HG03097 (cell line): Measurements from ENCODE around the gene DUSP2.

ENCODE experiments used
- ATAC-seq: cut with Tn5 transposase; IDR thresholded peaks from one replicate; pipeline ENCODE4 v1.9.1; 2021; ENCODE audit not compliant: unreplicated experiment, low FRiP score

DUSP2 gene

DNA sequence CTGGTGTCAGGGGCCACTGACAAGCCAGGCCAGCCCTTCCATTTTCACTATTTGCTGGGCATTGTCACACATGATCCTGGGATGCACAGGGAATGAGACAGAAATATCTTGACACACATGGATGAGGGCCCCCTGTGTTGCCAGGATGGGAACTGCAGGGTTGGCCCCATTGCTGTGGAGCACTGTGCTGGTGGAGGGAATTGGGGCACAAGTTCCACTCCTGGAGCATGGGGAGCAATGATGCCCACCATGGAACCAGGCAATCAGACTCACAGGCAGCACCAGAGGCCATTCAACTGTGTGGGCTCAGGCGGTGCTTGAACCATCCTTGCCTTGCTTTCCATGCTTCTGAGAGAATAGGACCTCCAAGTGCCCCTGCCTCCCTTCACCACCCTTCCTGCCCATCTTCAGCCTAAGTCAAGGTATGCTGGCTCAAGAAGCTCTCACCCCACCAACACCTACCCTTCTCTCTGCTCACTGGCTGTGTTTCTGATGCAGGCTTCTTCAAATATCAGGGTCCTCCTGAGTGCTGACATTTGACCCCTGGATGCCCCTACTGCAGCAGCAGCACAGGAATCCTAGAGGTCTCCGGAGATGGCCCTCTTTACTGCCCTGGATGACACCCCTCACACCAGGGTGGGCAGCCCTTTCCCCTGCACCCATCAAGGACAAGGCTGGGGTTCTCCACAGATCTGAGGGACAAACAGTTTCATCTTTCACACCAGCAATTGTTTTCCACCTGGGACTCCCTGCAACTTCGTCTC is 39.9 kb downstream of the DUSP2 start:
- ATAC-seq, result no peak

DNA sequence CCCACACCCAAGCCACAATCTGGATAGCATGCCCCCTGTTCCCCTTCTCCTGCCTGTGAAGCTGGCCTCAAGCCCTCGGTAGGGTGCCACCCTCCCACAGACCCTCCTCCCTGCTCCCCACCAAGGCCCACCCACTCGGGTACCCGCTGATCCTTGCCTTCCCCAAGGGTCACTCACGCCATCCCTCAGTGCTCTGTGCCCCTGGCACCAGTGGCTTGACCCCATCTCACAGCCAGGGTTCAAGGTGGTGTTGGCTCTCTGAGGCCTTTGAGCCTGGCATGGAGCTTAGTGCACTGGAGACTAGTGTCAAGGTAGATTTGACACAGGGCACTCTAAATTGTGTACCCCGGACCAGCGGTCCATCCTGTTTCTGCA is 40.8 kb downstream of the DUSP2 start:
- ATAC-seq, result no peak

GRCh38 chr2:96103761-96104486 is 41.3 kb downstream of the DUSP2 start:
- no peak for ATAC-seq

GRCh38 chr2:96103187-96103601 is 42.0 kb downstream of the DUSP2 start:
- no peak for ATAC-seq

DNA sequence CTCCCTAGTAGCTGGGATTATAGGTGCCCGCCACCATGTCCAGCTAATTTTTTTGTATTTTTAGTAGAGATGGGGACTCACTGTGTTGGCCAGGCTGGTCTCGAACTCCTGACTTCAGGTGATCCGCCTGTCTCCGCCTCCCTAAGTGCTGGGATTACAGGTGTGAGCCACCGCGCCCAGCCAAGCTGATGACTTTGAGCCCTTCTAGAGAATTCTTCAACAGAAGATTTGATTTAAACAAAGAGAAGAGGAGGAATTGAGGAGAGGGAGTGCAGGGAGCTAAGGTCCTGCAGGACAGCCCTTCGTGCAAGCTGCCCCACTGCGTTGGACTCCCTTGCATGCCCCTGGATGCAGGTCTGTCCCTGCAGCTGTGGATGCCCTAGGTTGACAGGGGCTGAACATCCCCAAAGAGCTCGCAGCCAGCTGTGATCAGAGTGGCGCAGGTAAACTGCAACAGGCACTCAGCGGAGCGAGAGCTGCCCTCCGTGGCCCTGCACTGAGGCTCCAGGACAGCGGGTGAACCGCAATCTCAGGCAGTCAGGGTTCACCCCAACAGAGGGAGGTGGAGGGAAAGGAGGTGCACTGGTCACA is 42.5 kb downstream of the DUSP2 start:
- ATAC-seq, result no peak

- ATAC-seq, result no peak
Observed at GRCh38 chr2:96100893-96101304, 44.3 kb downstream of the DUSP2 start.

DNA sequence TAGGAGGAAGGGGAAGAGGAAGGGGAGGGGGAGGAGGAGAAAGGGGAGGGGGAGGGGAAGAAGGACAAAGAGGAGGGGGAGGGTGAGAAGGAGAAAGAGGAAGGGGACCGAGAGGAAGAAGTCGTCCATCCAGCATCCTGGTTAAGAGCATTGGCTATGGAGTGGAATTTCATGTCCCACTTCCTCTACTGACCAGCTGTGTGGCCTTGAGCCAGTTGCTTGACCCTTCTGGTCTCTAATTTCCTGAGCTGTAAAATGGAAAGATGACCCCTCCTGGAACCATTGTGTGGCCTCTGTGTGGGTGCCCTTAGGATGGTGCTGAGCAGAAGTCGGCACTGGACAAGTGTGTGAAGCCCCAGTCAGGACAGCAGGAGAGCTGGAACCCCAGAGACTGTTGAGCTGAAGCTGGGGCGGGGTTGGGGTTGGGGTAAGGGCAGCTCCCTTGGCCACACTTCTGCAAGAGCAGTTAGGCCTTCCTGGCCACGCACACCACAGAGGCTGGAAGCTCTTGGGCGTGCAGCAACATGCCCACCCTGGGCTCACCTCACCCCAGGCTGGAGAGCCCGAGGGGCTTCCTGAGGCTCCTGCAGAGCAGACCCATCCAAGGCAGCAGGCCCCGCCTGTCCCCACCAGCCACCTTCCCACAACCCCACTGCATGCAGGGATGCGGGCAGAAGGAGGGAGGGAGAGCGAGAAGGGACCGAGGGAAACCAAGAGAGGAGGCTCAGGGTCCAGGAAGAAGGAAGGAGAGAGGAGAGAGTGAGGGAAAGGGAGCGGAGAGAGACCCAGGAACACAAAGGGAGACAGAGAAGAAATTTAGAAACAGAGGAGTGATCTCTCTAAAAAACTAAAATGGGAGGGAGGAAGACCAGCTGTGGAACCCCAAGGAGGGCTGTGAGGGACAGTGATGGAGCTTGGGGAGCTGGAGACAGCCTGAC is 45.1 kb downstream of the DUSP2 start:
- no peak for ATAC-seq

GRCh38 chr2:96098900-96099590 is 46.2 kb downstream of the DUSP2 start:
- ATAC-seq, result no peak

- ATAC-seq, result no peak
Observed at GRCh38 chr2:96097951-96098823, 47.1 kb downstream of the DUSP2 start.

DNA sequence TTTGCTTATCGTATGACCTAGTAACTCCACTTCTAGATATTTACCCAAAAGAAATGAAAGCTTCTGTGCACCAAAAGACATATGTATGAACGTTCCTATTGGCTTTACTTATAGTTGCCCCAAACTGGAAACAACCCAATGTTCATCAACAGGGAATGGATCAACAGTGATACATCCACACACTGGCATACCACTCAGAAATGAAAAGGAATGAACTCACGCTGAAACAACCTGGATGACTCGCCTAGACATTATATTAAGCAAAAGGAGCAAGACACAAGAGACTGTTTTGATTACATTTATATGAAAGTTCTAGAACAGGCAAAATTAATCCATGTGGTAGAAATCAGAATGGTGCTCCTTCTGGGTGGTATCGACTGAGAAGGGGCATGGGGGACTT is 47.8 kb downstream of the DUSP2 start:
- no peak for ATAC-seq

DNA sequence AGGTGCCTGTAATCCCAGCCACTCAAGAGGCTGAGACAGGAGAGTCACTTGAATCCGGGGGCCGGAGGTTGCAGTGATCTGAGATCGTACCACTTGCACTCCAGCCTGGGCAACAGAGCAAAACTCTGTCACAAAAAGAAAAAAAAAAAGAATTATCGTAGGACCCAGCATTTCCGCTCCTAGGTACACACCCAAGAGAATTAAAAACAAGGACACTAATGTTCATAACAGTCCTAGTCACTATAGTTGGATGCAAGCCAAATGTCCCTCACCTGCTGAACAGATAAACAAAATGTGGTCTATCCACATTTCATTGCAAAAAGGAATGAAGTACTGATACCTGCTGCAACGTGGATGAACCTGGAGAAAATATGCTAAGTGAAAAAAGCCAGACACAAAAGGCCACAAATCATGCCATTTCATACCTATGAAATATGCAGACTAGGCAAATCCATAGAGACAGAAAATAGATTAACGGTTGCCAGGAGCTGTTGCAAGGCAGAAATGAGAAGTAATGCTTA is 50.1 kb downstream of the DUSP2 start:
- no peak for ATAC-seq

GRCh38 chr2:96093528-96093927 is 51.7 kb downstream of the DUSP2 start:
- no peak for ATAC-seq
